ENCODE results near the gene DMAC2L.

The DMAC2L gene

DNA sequence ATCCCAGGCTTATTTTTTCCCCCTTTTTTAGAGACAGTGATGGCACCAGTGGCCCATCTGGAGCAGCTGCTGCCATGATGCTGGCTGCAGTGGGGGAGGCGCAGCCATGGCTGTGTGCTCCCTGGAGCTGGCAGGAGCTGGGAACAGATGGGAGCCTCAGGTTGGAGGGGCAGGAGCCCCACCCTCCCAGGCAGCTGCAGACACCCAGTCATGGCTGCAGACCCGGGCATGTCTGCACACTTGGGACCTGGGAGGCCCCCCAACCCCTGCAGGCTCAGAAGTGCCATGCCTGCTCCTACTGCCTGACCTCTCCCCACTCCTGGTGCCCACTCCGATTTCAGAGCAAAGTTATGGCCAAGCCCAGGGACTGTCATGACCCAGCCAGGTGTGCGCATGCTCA, 59.4 kb downstream of the DMAC2L start:
- Mint-ChIP-seq H3K36me3 (ENCODE audit: low read depth) (peaks cover 5% of the 10 kb centered on the region), H3K9me3 (peaks cover 6% of the 10 kb centered on the region), H3K27me3 (ENCODE audit: low read depth) (peaks cover 11% of the 10 kb centered on the region), H3K4me3 (no peak overlapping the region), H3K27ac (no peak overlapping the region), H3K4me1 (ENCODE audit: low read depth) (peaks cover 2% of the 10 kb centered on the region)

DNA sequence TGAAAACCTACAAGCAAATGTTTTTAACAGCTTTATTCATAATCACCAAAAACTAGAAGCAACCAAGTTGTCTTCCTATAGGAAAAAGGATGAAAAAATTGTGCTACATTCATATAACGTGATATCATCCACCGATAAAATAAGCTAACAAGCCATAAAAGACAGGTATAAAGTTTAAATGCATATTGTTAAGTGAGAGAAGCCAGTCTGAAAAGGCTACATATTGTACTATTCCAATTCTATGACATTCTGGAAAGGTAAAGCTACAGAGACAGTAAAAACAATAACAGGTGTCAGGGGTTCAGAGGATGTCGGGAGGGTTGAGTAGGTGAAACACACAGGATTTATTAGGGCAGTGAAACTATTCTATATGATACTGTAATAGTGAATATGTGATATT, 61.8 kb downstream of the DMAC2L start:
- H3K4me1 Mint-ChIP-seq (ENCODE audit: low read depth): peaks cover 1% of the 10 kb centered on the region
- H3K27ac Mint-ChIP-seq: no peak overlapping the region
- peaks cover 8% of the 10 kb centered on the region for H3K27me3 Mint-ChIP-seq (ENCODE audit: low read depth)
- H3K36me3 Mint-ChIP-seq (ENCODE audit: low read depth): peaks cover 5% of the 10 kb centered on the region
- H3K4me3 Mint-ChIP-seq: no peak overlapping the region
- H3K9me3 Mint-ChIP-seq: peaks cover 6% of the 10 kb centered on the region

- Mint-ChIP-seq H3K9me3 (peaks cover 2% of the 10 kb centered on the region), H3K4me1 (ENCODE audit: low read depth) (peaks cover 1% of the 10 kb centered on the region), H3K27me3 (ENCODE audit: low read depth) (peaks cover 8% of the 10 kb centered on the region), H3K36me3 (ENCODE audit: low read depth) (peaks cover under 1% of the 10 kb centered on the region), H3K27ac (no peak overlapping the region), H3K4me3 (no peak overlapping the region)
Measured at GRCh38 chr14:50375760-50376159, 63.6 kb downstream of the DMAC2L start.

Data from T-helper 1 cell treated with Interleukin-12 subunit alpha and Interleukin-12 subunit beta and Interleukin-4 antibody, amounts not matched to agents 30 μg/mL and 1 μg/mL, for 36 hours (primary cell).